ENCODE measurements around the gene LCAT. TPM values are rescaled to one million over a fixed set of nuclear protein-coding genes. Genes with fewer than 3 reads are reported as not detected.

The LCAT gene
- total and polyA plus RNA-seq, 9 of the 15 experiments (the other 6 are each of a cell fraction or from before 2014, with no cell fraction given) = 0.46 to 21.0 (median 5.0) TPM

- no TSS peak for BruUV-seq (replicated peaks)
- ChIA-PET POLR2A (no interaction called here), CTCF (ENCODE audit: low intra/inter-chr PET ratio) (no interaction called here)
- in situ Hi-C loops (cut with MboI) (no loop called here), intact Hi-C loops (cut with micrococcal nuclease) (no loop called here)
- WGBS (ENCODE audit: insufficient coverage, low coverage, missing lambda C conversion rate) = 95% methylated on average over 9 of the region's 13 CpGs
- no peak overlapping the region for H3K4me3 ChIP-seq
- no peak for FAIRE-seq
- no peak overlapping the region for H3K27ac ChIP-seq (ENCODE audit: extremely low read depth, low read depth, low read length)
- no peaks in the 10 kb centered on the region for H3K27me3 ChIP-seq (ENCODE audit: control insufficient read depth in 2 of 2, insufficient read depth in 2 of 2, low read length in 2 of 2)
- no peak for DNase-seq (ENCODE audit: extremely low read depth in 1 of 4, low spot score in 3 of 4)
- H3K36me3 ChIP-seq (ENCODE audit: control insufficient read depth, insufficient read depth, low read length) = peaks cover 73% of the 10 kb centered on the region; the same call in 2 of the 3 replicates
- no peak for ATAC-seq
- H3K9me3 ChIP-seq (replicated peaks; ENCODE audit: control insufficient read depth, insufficient read depth, low read depth, low read length) = no peaks in the 10 kb centered on the region
- H3K4me1 ChIP-seq (replicated peaks in 1 of 2; ENCODE audit: control insufficient read depth in 2 of 2, insufficient read depth in 2 of 2, low read length in 2 of 2) = peaks cover 14 to 38% of the 10 kb centered on the region in 2 experiments; a peak in 4 of 5 replicates
- peaks cover 7% of the 10 kb centered on the region; the same call in 2 of the 3 replicates for H3K79me2 ChIP-seq (ENCODE audit: control insufficient read depth, insufficient read depth, low read length)
- TF ChIP-seq RBFOX2 (IDR thresholded peaks at IDR 0.05; ENCODE audit: low read depth, low read length) (peak; percentile 9; the same call in 1 of the 2 replicates), POLR2G (IDR thresholded peaks at IDR 0.05; ENCODE audit: low read depth, low read length) (0 out of 2 replicates have a peak, but pooled peaks have one; percentile 34), NFIC (IDR thresholded peaks at IDR 0.05) (peak; percentile 52), ZNF589 (CRISPR knock-in tag; IDR thresholded peaks at IDR 0.05; ENCODE audit: low read depth) (no peak), POLR2B (IDR thresholded peaks at IDR 0.05; ENCODE audit: low read depth, partially characterized antibody) (no peak)
- H2AFZ ChIP-seq (ENCODE audit: low read depth, low read length) = no peak overlapping the region
- H3K9me1 ChIP-seq (ENCODE audit: control insufficient read depth, insufficient read depth, low read length) = peaks cover 9% of the 10 kb centered on the region
- 0 out of 4 replicates have a peak overlapping the region, but pooled peaks of 1 of the 2 experiments have one; percentile 24 for H3K9ac ChIP-seq (ENCODE audit: insufficient read depth in 1 of 2, low read depth in 2 of 2, low read length in 2 of 2)
- peaks cover 18% of the 10 kb centered on the region for H4K20me1 ChIP-seq (replicated peaks; ENCODE audit: control insufficient read depth, insufficient read depth, low read length)
- H3K4me2 ChIP-seq (ENCODE audit: insufficient read depth, low read length) = no peak overlapping the region
Measured at GRCh38 chr16:67961551-67961957, 17.6 kb upstream of the LCAT start.
